ENCODE data around the gene NTN5. TPM values are rescaled to one million over a fixed set of nuclear protein-coding genes. Genes with fewer than 3 reads are reported as not detected.

NTN5 gene
- total and polyA plus RNA-seq, 2 experiments from 2014 or later, result 0.52 to 0.94 TPM

DNA sequence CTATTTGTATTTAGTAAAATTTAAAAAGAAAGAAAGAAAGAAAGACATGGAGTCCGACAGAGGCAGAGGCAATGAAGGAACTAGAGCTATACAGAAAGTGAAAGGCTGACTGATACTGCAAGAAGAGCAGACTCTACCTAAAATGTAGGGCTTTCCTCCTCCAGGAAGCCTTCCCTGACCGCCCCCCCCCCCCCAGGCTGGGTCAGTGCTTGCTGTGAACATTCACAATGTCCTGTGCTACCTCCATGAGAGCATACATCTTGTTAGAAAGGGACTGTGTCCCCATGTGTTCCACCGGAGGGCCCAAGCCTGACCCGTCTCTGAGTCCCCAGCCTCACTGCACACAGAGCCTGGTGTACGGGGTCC lies 21.2 kb downstream of the NTN5 start:
- Histone ChIP-seq H3K4me3 (no peak overlapping the region), H3K4me1 (ENCODE audit: insufficient read depth) (no peaks in the 10 kb centered on the region), H3K36me3 (ENCODE audit: insufficient read depth) (no peaks in the 10 kb centered on the region), H2AFZ (peak overlapping the region; percentile 52; the same call in 1 of the 2 replicates), H3K9me2 (ENCODE audit: insufficient read depth) (no peaks in the 10 kb centered on the region), H3K4me2 (no peak overlapping the region), H3F3A (replicated peaks; ENCODE audit: low read depth) (0 out of 2 replicates have a peak, but pooled peaks cover 2% of the 10 kb centered on the region), H3K27ac (ENCODE audit: low read depth) (no peak overlapping the region), H4K20me1 (replicated peaks; ENCODE audit: insufficient read depth) (no peaks in the 10 kb centered on the region), H3K27me3 (ENCODE audit: insufficient read depth) (no peaks in the 10 kb centered on the region), H3K79me2 (replicated peaks; ENCODE audit: insufficient read depth) (no peaks in the 10 kb centered on the region)
- no peaks in the 10 kb centered on the region; the same call in 1 of the 3 replicates for H3K36me3 Mint-ChIP-seq (ENCODE audit: low read depth)
- ATAC-seq (no peak), DNase-seq (ENCODE audit: low spot score) (no peak)
- peaks cover 3% of the 10 kb centered on the region; the same call in 1 of the 3 replicates for H3K9me3 Mint-ChIP-seq
- peaks cover 11% of the 10 kb centered on the region for H3K4me1 Mint-ChIP-seq
- no peak overlapping the region for H3K4me3 Mint-ChIP-seq
- no peak overlapping the region for H3K27ac Mint-ChIP-seq
- TF ChIP-seq, protein P1, sequence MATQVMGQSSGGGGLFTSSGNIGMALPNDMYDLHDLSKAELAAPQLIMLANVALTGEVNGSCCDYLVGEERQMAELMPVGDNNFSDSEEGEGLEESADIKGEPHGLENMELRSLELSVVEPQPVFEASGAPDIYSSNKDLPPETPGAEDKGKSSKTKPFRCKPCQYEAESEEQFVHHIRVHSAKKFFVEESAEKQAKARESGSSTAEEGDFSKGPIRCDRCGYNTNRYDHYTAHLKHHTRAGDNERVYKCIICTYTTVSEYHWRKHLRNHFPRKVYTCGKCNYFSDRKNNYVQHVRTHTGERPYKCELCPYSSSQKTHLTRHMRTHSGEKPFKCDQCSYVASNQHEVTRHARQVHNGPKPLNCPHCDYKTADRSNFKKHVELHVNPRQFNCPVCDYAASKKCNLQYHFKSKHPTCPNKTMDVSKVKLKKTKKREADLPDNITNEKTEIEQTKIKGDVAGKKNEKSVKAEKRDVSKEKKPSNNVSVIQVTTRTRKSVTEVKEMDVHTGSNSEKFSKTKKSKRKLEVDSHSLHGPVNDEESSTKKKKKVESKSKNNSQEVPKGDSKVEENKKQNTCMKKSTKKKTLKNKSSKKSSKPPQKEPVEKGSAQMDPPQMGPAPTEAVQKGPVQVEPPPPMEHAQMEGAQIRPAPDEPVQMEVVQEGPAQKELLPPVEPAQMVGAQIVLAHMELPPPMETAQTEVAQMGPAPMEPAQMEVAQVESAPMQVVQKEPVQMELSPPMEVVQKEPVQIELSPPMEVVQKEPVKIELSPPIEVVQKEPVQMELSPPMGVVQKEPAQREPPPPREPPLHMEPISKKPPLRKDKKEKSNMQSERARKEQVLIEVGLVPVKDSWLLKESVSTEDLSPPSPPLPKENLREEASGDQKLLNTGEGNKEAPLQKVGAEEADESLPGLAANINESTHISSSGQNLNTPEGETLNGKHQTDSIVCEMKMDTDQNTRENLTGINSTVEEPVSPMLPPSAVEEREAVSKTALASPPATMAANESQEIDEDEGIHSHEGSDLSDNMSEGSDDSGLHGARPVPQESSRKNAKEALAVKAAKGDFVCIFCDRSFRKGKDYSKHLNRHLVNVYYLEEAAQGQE (IDR thresholded peaks at IDR 0.05; ENCODE audit: unreplicated experiment), result no peak
- TF ChIP-seq, protein P2, sequence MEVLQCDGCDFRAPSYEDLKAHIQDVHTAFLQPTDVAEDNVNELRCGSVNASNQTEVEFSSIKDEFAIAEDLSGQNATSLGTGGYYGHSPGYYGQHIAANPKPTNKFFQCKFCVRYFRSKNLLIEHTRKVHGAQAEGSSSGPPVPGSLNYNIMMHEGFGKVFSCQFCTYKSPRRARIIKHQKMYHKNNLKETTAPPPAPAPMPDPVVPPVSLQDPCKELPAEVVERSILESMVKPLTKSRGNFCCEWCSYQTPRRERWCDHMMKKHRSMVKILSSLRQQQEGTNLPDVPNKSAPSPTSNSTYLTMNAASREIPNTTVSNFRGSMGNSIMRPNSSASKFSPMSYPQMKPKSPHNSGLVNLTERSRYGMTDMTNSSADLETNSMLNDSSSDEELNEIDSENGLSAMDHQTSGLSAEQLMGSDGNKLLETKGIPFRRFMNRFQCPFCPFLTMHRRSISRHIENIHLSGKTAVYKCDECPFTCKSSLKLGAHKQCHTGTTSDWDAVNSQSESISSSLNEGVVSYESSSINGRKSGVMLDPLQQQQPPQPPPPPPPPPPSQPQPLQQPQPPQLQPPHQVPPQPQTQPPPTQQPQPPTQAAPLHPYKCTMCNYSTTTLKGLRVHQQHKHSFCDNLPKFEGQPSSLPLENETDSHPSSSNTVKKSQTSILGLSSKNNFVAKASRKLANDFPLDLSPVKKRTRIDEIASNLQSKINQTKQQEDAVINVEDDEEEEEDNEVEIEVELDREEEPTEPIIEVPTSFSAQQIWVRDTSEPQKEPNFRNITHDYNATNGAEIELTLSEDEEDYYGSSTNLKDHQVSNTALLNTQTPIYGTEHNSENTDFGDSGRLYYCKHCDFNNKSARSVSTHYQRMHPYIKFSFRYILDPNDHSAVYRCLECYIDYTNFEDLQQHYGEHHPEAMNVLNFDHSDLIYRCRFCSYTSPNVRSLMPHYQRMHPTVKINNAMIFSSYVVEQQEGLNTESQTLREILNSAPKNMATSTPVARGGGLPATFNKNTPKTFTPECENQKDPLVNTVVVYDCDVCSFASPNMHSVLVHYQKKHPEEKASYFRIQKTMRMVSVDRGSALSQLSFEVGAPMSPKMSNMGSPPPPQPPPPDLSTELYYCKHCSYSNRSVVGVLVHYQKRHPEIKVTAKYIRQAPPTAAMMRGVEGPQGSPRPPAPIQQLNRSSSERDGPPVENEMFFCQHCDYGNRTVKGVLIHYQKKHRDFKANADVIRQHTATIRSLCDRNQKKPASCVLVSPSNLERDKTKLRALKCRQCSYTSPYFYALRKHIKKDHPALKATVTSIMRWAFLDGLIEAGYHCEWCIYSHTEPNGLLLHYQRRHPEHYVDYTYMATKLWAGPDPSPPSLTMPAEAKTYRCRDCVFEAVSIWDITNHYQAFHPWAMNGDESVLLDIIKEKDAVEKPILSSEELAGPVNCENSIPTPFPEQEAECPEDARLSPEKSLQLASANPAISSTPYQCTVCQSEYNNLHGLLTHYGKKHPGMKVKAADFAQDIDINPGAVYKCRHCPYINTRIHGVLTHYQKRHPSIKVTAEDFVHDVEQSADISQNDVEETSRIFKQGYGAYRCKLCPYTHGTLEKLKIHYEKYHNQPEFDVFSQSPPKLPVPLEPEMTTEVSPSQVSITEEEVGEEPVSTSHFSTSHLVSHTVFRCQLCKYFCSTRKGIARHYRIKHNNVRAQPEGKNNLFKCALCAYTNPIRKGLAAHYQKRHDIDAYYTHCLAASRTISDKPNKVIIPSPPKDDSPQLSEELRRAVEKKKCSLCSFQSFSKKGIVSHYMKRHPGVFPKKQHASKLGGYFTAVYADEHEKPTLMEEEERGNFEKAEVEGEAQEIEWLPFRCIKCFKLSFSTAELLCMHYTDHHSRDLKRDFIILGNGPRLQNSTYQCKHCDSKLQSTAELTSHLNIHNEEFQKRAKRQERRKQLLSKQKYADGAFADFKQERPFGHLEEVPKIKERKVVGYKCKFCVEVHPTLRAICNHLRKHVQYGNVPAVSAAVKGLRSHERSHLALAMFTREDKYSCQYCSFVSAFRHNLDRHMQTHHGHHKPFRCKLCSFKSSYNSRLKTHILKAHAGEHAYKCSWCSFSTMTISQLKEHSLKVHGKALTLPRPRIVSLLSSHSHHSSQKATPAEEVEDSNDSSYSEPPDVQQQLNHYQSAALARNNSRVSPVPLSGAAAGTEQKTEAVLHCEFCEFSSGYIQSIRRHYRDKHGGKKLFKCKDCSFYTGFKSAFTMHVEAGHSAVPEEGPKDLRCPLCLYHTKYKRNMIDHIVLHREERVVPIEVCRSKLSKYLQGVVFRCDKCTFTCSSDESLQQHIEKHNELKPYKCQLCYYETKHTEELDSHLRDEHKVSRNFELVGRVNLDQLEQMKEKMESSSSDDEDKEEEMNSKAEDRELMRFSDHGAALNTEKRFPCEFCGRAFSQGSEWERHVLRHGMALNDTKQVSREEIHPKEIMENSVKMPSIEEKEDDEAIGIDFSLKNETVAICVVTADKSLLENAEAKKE (CRISPR knock-in tag; IDR thresholded peaks at IDR 0.05), result no peak
- TF ChIP-seq ZNF114 (CRISPR knock-in tag; IDR thresholded peaks at IDR 0.05) (no peak), ZNF331 (CRISPR knock-in tag; IDR thresholded peaks at IDR 0.05; ENCODE audit: low read depth) (no peak), CREB1 (CRISPR knock-in tag; IDR thresholded peaks at IDR 0.05; ENCODE audit: low read depth) (no peak), NANOG (IDR thresholded peaks at IDR 0.05; ENCODE audit: borderline replicate concordance) (no peak), EZH2phosphoT487 (IDR thresholded peaks at IDR 0.05; ENCODE audit: unreplicated experiment) (no peak), POLR2AphosphoS5 (IDR thresholded peaks at IDR 0.05; ENCODE audit: low read depth) (no peak), JUNB (IDR thresholded peaks at IDR 0.05; ENCODE audit: unreplicated experiment) (no peak), STAT1 (IDR thresholded peaks at IDR 0.05; ENCODE audit: unreplicated experiment) (no peak), EZH2 (IDR thresholded peaks at IDR 0.05; ENCODE audit: low read depth, unreplicated experiment) (no peak)
- TF ChIP-seq, protein P3, sequence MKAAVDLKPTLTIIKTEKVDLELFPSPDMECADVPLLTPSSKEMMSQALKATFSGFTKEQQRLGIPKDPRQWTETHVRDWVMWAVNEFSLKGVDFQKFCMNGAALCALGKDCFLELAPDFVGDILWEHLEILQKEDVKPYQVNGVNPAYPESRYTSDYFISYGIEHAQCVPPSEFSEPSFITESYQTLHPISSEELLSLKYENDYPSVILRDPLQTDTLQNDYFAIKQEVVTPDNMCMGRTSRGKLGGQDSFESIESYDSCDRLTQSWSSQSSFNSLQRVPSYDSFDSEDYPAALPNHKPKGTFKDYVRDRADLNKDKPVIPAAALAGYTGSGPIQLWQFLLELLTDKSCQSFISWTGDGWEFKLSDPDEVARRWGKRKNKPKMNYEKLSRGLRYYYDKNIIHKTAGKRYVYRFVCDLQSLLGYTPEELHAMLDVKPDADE (IDR thresholded peaks at IDR 0.05), result no peak
- TF ChIP-seq, protein P4, sequence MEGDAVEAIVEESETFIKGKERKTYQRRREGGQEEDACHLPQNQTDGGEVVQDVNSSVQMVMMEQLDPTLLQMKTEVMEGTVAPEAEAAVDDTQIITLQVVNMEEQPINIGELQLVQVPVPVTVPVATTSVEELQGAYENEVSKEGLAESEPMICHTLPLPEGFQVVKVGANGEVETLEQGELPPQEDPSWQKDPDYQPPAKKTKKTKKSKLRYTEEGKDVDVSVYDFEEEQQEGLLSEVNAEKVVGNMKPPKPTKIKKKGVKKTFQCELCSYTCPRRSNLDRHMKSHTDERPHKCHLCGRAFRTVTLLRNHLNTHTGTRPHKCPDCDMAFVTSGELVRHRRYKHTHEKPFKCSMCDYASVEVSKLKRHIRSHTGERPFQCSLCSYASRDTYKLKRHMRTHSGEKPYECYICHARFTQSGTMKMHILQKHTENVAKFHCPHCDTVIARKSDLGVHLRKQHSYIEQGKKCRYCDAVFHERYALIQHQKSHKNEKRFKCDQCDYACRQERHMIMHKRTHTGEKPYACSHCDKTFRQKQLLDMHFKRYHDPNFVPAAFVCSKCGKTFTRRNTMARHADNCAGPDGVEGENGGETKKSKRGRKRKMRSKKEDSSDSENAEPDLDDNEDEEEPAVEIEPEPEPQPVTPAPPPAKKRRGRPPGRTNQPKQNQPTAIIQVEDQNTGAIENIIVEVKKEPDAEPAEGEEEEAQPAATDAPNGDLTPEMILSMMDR (conservative IDR thresholded peaks at IDR 0.05; ENCODE audit: low read depth in 2 of 2), result no peak
- H3K27me3 Mint-ChIP-seq (ENCODE audit: insufficient read depth, low read depth, poor library complexity), result peaks cover 9% of the 10 kb centered on the region
